Panc1 (cell line): ENCODE data around the gene GYPC. TPM values are rescaled to one million over a fixed set of nuclear protein-coding genes. Genes with fewer than 3 reads are reported as not detected.

ENCODE experiments used
- ATAC-seq: fragments of 200-7000 bp; cut with Tn5 transposase; 2 replicates; pipeline ENCODE4 v1.9.1; 2020; ENCODE audit warnings: mild to moderate bottlenecking, moderate library complexity
- BruUV-seq: library from RNA; stranded (reverse); fragments of 400-500 nt; replicated peaks from 2 replicates; lab custom pipeline; 2021; lab: Mats Ljungman, UMichigan
- CTCF ChIA-PET: fragments of 300-600 bp; sonication (Branson Sonifier 250); formaldehyde crosslinking; loops from one replicate; lab custom pipeline; 2022; ENCODE audit warnings: antibody characterized with exemption; lab: Charles Lee
- POLR2A ChIA-PET: fragments of 300-600 bp; sonication (Branson Sonifier 250); formaldehyde crosslinking; loops from one replicate; lab custom pipeline; 2022; ENCODE audit warnings: antibody characterized with exemption; lab: Charles Lee
- DNase-seq: peaks from one replicate; pipeline ENCODE4 v3.0.0-alpha.2; 2010; ENCODE audit warnings: low read depth, low spot score
- H3K27ac ChIP-seq: 2 replicates; pipeline ENCODE4 v1.5.1; 2011; ENCODE audit warnings: mild to moderate bottlenecking, low read length, inconsistent platforms
- H3K27me3 ChIP-seq: fragments of 200-500 bp; sonication (Bioruptor generic); 2 replicates; pipeline ENCODE4 v1.6.0; 2014; ENCODE audit warnings: low read length, inconsistent platforms; ENCODE audit not compliant: control insufficient read depth, insufficient read depth
- H3K36me3 ChIP-seq: fragments of 200-500 bp; sonication (Bioruptor generic); 2 replicates; pipeline ENCODE4 v1.5.1; 2014; ENCODE audit warnings: inconsistent platforms, mild to moderate bottlenecking, low read length, moderate library complexity; ENCODE audit not compliant: control insufficient read depth, insufficient read depth
- H3K4me1 ChIP-seq: 2 replicates; pipeline ENCODE4 v1.5.1; 2011; ENCODE audit warnings: inconsistent platforms, mild to moderate bottlenecking, low read length, moderate library complexity; ENCODE audit not compliant: control insufficient read depth, insufficient read depth
- H3K4me3 ChIP-seq, 2 experiments: 2 replicates each; pipeline ENCODE4 v1.5.1; 2011 to 2012; ENCODE audit warnings: low read depth in 2 of 2, low read length in 2 of 2, mild to moderate bottlenecking in 2 of 2, inconsistent platforms in 1 of 2, moderate library complexity in 1 of 2
- H3K9me3 ChIP-seq: fragments of 200-500 bp; sonication (Bioruptor generic); 2 replicates; pipeline ENCODE4 v1.5.1; 2014; ENCODE audit warnings: low read depth, mild to moderate bottlenecking, inconsistent platforms, low read length, moderate library complexity; ENCODE audit not compliant: control insufficient read depth, insufficient read depth
- POLR2AphosphoS5 ChIP-seq: IDR thresholded peaks from 2 replicates; pipeline ENCODE4 v1.6.1; 2012; ENCODE audit warnings: mild to moderate bottlenecking, low read depth, low read length, moderate library complexity
- SIN3A ChIP-seq: IDR thresholded peaks from 2 replicates; pipeline ENCODE4 v1.6.1; 2012; ENCODE audit warnings: low read depth, mild to moderate bottlenecking, low read length, moderate library complexity, borderline replicate concordance; ENCODE audit not compliant: insufficient read depth
- TCF7L2 ChIP-seq: IDR thresholded peaks from 2 replicates; pipeline ENCODE4 v1.6.1; 2011; ENCODE audit warnings: mild to moderate bottlenecking, low read depth, low read length, inconsistent platforms
- in situ Hi-C: cut with HindIII; loops from 2 replicates; pipeline ENCODE4 v1.10.0; 2016; ENCODE audit warnings: low sequenced_read_pairs, low pct_unique_long_range_greater_than_20kb
- intact Hi-C: fragments of 100-400 bp; cut with micrococcal nuclease; formaldehyde crosslinking; loops from one replicate; pipeline ENCODE4 v1.10.0; 2022; ENCODE audit not compliant: unreplicated experiment
- total RNA-seq: library from RNA; stranded (reverse); gene quantifications from one replicate; pipeline ENCODE4 v1.2.1, GENCODE V29; 2021; ENCODE audit not compliant: unreplicated experiment
- TF ChIP-seq, protein P1 (sequence below): fragments of 450-650 bp; IDR thresholded peaks from 2 replicates; pipeline ENCODE4 v1.5.1; 2017; ENCODE audit warnings: mild to moderate bottlenecking
- TF ChIP-seq, protein P2 (sequence below), 2 experiments: IDR thresholded peaks; 2 replicates each; pipeline ENCODE4 v1.6.1; 2011 to 2012; ENCODE audit warnings: low read depth in 2 of 2, control low read depth in 1 of 2, low read length in 1 of 2, mild to moderate bottlenecking in 1 of 2, moderate library complexity in 1 of 2; ENCODE audit not compliant: insufficient read depth in 1 of 2

The GYPC gene
- total RNA-seq, 1 experiment from 2014 or later: 0.57 TPM

DNA sequence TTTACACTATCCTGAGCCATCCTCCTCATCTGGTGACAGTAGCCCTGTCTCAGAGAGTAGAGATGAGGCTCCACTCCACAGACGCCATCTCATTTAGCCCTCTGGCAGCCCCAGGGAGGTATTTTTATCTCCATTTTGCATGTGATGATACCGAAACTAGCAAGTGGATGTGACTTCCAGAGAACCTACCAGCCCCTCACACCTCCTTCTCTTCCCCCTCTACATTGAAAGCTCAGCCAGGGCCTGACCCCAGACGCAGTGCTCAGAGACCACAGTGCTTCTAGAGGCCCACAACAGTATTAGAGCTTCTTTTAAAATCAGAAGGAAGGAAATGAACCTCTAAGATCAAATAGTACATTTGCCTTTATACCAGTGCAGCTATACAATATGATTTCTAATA lies 8.3 kb downstream of the GYPC start:
- in situ Hi-C loops (no loop called here), intact Hi-C loops (no loop called here)
- Histone ChIP-seq H3K4me3 (no peak overlapping the region), H3K27ac (no peak overlapping the region), H3K27me3 (no peaks in the 10 kb centered on the region), H3K4me1 (peaks cover 5% of the 10 kb centered on the region), H3K9me3 (no peaks in the 10 kb centered on the region), H3K36me3 (no peaks in the 10 kb centered on the region)
- CTCF ChIA-PET: no interaction called here
- no TSS peak for BruUV-seq
- DNase-seq: no peak
- POLR2A ChIA-PET: no interaction called here
- ATAC-seq: no peak
- TF ChIP-seq, protein P1, sequence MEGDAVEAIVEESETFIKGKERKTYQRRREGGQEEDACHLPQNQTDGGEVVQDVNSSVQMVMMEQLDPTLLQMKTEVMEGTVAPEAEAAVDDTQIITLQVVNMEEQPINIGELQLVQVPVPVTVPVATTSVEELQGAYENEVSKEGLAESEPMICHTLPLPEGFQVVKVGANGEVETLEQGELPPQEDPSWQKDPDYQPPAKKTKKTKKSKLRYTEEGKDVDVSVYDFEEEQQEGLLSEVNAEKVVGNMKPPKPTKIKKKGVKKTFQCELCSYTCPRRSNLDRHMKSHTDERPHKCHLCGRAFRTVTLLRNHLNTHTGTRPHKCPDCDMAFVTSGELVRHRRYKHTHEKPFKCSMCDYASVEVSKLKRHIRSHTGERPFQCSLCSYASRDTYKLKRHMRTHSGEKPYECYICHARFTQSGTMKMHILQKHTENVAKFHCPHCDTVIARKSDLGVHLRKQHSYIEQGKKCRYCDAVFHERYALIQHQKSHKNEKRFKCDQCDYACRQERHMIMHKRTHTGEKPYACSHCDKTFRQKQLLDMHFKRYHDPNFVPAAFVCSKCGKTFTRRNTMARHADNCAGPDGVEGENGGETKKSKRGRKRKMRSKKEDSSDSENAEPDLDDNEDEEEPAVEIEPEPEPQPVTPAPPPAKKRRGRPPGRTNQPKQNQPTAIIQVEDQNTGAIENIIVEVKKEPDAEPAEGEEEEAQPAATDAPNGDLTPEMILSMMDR: no peak
- TF ChIP-seq TCF7L2: no peak
- TF ChIP-seq, protein P2, sequence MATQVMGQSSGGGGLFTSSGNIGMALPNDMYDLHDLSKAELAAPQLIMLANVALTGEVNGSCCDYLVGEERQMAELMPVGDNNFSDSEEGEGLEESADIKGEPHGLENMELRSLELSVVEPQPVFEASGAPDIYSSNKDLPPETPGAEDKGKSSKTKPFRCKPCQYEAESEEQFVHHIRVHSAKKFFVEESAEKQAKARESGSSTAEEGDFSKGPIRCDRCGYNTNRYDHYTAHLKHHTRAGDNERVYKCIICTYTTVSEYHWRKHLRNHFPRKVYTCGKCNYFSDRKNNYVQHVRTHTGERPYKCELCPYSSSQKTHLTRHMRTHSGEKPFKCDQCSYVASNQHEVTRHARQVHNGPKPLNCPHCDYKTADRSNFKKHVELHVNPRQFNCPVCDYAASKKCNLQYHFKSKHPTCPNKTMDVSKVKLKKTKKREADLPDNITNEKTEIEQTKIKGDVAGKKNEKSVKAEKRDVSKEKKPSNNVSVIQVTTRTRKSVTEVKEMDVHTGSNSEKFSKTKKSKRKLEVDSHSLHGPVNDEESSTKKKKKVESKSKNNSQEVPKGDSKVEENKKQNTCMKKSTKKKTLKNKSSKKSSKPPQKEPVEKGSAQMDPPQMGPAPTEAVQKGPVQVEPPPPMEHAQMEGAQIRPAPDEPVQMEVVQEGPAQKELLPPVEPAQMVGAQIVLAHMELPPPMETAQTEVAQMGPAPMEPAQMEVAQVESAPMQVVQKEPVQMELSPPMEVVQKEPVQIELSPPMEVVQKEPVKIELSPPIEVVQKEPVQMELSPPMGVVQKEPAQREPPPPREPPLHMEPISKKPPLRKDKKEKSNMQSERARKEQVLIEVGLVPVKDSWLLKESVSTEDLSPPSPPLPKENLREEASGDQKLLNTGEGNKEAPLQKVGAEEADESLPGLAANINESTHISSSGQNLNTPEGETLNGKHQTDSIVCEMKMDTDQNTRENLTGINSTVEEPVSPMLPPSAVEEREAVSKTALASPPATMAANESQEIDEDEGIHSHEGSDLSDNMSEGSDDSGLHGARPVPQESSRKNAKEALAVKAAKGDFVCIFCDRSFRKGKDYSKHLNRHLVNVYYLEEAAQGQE (IDR thresholded peaks at IDR 0.05; ENCODE audit: insufficient read depth in 1 of 2, low read depth in 2 of 2, low read length in 1 of 2): no peak
- no peak for TF ChIP-seq SIN3A
- TF ChIP-seq POLR2AphosphoS5: no peak

DNA sequence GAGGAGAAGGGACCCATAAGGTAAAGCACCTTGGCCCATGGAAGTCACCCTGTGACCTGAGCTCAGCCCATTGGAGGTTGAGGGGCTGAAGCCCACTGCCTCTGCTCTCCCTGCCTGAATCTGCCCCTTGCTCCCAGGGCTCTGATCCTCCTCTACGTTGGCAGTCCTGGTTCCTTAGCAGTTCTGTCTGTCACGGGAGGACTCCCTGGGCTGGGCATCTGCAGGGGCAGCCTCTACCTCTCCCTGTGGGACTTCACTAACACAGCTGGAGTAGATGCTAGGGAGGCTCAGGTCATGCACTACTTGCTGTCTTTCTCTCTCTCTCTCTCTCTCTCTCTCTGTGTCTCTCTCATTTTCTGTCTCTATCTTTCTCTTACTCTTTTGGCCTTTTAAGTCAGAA lies 8.7 kb downstream of the GYPC start:
- DNase-seq: no peak
- TF ChIP-seq, protein P2 (IDR thresholded peaks at IDR 0.05; ENCODE audit: insufficient read depth in 1 of 2, low read depth in 2 of 2, low read length in 1 of 2): no peak
- TF ChIP-seq POLR2AphosphoS5 (no peak), SIN3A (no peak), TCF7L2 (no peak)
- TF ChIP-seq, protein P1: no peak
- no peaks in the 10 kb centered on the region for H3K27me3 ChIP-seq
- intact Hi-C loops (no loop called here), in situ Hi-C loops (no loop called here)
- H3K9me3 ChIP-seq: no peaks in the 10 kb centered on the region
- ATAC-seq: no peak
- no peak overlapping the region for H3K27ac ChIP-seq
- POLR2A ChIA-PET: no interaction called here
- BruUV-seq: no TSS peak
- H3K4me1 ChIP-seq: peaks cover 1% of the 10 kb centered on the region; the same call in 1 of the 2 replicates
- CTCF ChIA-PET: no interaction called here
- H3K4me3 ChIP-seq: no peak overlapping the region
- no peaks in the 10 kb centered on the region for H3K36me3 ChIP-seq
